SHP77 treated with DMSO at 0.1 percent for 48 hours (cell line): ENCODE data around the gene PIEZO2.
"Not testable (repeated sequence)": the region's sequence is repeated elsewhere in the genome, so short reads cannot be mapped to it uniquely, and the experiment has no call there.

Experiments
- DNase-seq: peaks from one replicate; lab custom pipeline; 2025; lab: John Stamatoyannopoulos, UW

The PIEZO2 gene

DNA sequence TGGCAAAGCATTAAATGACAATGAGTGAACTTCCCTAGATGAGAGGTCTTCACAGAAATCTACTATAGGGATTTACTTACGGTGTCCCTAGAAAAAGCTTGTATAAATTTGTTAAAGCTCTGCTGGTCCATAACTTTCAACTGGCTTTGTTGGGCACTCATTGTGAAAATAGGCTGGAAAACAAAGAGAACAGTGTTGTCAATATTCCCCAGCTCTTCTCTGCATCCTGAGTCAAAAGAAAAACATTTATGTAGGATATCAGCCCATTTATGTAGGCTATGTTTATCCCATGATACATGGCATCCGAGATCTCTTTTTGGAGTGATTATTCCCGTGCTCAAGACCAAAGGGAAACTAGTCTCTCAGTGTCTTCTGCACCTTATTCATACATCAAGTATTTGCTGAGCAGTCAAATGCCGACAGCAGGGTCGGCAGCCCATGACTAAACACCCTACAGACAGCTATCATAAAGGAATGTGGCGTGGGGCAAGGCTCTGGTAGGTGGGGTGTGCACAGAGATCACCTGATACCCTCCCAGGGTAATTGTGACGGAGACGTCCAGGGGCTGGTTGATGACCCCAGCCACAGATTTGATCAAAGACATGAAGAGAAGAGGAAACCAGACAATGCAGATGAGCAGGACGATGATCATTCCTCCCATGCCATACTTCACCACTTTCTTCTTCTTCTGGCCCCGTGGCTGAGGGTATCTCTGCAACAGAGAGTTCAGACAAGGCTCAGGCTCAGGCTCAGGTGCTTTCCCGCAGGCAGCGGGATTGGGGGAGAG, 467.6 kb downstream of the PIEZO2 start:
- DNase-seq, result no peak

DNA sequence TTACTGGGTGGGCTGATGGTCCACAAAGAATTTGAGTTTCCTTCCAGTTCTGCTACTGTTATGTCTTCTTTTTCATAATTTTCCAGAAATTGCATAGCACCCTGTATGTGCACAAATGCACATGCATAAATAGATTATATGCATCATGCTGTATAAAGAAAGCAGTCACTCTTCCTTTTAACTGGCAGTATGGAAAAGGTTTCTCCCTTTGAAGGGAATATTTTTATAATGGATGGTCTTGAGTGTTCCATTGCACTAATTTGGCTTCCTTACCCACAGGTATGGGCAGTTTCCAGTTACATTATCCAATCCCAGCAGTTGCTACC, 469.1 kb downstream of the PIEZO2 start:
- DNase-seq, result no peak

- DNase-seq, result no peak
Measured at GRCh38 chr18:10679557-10680270, 469.7 kb downstream of the PIEZO2 start.

GRCh38 chr18:10671441-10671840, 477.9 kb downstream of the PIEZO2 start:
- no peak for DNase-seq

DNA sequence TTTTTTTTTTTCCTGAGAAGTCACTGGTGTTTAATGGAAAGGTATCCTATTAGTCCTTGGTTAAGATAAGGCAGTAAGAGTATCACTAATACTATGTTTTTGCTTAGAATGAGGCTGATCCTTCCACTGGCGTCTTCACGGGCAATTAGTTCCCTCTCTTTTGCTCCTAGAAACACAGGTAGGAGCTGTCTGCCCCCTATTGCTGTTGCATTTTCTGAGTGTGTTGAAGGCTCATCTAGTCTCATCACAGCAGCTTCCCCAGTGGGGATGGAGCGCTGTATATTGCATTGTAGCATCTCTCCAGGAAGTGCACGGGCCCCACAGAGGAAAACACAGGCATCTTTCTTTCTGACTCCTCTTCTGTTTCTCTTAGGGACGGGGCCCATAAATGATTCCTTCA, 478.5 kb downstream of the PIEZO2 start:
- no peak for DNase-seq

GRCh38 chr18:10669441-10670100, 479.8 kb downstream of the PIEZO2 start:
- no peak for DNase-seq

DNA sequence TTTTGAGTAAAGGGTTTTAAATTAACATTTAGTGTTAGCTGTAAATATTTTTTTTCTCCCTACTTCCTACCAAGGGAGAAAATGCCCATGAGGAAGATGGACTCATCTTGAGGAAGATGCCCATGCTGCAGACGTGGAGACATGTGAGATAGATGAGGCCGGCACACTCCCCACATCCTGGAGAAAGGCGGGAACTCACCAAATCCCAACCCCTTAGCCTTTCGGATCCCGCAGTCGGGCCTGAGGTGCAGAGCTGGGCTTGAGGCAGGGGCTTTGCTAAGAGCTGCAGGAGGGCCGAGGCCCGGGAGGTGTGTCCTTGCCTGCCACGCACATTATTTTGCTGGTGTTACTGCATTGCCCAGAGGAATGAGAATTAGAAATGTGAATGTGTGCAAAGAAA, 485.6 kb downstream of the PIEZO2 start:
- DNase-seq, result no peak

GRCh38 chr18:10661317-10661716, 488.1 kb downstream of the PIEZO2 start:
- no peak for DNase-seq

DNA sequence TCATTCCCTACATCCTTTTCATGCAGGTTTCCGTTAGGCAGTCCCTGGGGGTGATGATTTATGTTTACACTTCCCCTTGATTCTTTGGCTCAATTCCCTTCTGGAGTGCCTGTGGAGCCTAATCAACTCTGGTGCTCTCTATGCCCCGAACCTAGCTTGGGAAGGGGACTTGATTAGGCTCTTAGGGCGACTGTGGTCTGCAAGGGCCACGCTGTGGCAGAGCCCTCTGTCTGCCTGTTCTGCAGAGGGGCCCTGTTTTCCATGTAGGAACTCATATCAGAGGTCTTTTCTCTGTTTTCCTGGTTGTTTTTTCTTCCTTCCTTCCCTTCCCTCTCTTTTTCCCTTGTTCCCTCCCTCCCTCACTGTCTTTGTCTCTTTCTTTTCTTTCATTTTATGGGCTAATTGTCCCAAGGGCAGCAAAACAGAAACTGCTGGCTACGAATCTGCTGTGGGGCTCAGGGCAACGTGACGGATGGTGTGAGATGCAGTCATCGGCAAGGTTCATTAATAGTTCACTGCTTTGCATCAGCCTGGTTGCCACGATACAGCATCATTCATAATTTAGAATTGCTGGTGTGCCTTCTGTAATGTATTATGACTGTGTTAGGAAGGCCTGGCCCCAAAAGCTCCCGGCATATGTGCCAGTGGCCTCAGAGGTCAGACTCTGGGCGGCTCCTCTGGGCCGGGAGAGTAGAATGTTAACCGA, 489.0 kb downstream of the PIEZO2 start:
- DNase-seq, result no peak

GRCh38 chr18:10659594-10659993, 489.8 kb downstream of the PIEZO2 start:
- no peak for DNase-seq

DNA sequence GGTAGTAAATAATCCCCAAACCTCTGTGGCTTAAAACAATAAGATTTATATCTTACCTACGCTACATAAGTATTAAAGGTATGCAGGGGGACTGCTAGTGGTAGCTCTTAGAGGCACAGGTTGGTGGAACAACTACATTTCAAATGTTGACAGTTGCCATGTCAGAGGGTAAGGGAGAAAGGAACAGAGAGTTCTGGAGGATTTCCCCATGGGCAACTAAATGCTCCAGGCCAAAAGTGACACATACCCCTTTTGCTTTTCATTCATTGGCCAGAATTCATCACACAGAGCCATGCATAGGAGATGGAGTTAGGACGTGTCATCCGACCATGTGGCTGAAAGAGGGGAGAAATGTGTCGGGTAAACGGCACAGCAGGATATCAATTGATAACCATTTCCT, 490.4 kb downstream of the PIEZO2 start:
- no peak for DNase-seq

DNA sequence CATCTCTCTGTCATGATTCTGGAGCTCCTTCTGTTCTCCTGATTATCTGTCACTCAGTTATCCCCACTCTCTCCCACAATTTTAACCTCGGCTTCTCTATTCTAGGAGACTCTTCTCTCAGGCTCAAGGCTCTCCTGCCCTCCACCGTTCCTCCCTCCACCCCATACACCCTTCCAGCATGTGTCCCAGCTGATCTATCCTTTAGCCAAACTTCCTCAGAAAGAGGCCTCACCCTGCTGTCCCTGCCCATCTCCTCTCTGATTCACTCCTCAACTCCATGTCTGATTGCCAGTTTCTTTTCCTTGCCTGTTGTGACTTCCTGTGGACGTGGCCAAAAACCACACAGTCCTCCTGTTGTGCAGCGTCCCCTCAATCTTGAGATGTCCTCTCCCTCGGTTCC, 505.4 kb downstream of the PIEZO2 start:
- DNase-seq, result not testable (repeated sequence)

GRCh38 chr18:10642915-10643524, 506.3 kb downstream of the PIEZO2 start:
- DNase-seq, result not testable (repeated sequence)

DNA sequence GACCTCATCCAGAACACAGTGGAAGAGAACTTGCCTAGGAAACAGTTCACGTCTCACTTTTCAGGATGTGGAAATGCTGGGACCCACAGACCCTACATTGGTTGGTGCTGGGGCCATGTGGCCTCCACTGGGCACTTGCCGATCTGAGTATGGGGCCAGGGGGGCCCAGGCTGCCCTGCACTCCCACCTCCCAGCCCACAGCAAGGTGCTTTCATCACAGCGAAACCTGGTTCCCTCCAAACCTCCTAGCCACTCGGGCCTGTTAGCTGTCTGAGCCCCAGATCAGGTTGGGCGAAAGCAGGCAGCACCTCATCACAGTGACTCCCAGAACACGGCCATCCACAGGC, 510.9 kb downstream of the PIEZO2 start:
- DNase-seq, result not testable (repeated sequence)

- not testable (repeated sequence) for DNase-seq
Measured at GRCh38 chr18:10637858-10638538, 511.4 kb downstream of the PIEZO2 start.

- DNase-seq, result not testable (repeated sequence)
Measured at GRCh38 chr18:10629076-10629475, 520.3 kb downstream of the PIEZO2 start.

DNA sequence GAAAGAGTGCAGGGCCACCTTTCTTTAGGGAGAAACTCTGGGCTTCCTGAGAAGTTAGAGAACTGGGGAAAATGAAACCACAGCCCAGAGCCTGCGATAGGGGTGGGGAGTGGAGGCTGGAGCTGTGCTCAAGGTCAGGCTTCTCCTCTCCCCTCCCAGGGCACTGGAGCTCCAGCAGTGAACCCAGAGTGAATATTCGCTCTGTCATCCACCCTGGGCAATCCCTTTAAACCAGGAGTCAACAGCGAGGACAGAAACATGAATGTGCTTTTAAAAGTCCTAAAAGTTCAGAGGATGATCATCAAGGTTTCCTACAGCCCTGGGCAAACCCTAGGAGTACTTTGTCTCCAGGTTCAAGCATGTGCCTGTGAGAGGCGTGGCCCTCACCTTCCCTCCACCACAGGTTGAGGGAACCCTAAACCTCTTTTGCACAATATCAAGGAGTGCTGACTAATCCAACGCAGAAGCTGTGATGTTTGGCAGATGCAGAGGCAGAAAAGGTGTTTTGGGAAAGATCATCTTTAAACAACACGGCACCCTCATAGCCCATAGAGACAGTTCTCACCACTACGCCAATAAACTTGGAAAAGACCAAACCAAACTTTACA, 522.7 kb downstream of the PIEZO2 start:
- DNase-seq, result not testable (repeated sequence)

GRCh38 chr18:10623606-10624005, 525.8 kb downstream of the PIEZO2 start:
- DNase-seq, result not testable (repeated sequence)

- not testable (repeated sequence) for DNase-seq
Measured at GRCh38 chr18:10622982-10623381, 526.4 kb downstream of the PIEZO2 start.

DNA sequence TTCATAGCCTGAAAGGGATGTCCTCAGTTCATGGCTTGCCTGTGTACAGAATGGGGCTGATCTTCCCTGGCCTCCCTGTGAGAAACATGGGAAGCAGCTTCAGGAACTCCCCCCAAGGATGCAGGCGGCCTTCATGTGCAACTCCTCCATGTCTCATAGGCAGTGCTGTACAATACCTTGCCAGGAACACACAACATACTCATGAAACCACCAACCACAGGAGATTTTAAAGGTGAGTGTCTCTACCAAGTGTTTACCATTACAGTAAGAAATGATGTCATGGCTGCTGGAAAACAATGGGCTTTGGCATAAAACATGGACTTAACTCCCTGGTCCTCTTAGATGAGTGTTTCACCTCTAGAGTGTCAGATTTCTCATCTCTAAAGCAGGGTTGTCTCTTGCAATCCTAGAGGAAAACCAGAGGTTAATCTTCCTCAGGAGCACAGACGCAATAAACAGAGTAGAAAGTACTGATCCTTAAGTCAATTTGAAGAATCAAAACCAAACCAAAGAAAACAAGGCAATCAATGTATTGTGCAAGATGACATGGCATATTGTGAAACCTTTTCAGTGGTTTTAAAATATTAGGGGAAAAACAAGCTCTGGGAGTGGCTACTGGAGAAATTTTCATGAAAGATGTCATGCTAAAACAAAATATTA, 528.6 kb downstream of the PIEZO2 start:
- DNase-seq, result not testable (repeated sequence)
